GM19328 (cell line): ENCODE results near the gene AMOT.

Source experiments
- ATAC-seq: cut with Tn5 transposase; IDR thresholded peaks from one replicate; pipeline ENCODE4 v1.9.1; 2021; ENCODE audit warnings: mild to moderate bottlenecking, moderate library complexity; ENCODE audit not compliant: unreplicated experiment

AMOT gene

DNA sequence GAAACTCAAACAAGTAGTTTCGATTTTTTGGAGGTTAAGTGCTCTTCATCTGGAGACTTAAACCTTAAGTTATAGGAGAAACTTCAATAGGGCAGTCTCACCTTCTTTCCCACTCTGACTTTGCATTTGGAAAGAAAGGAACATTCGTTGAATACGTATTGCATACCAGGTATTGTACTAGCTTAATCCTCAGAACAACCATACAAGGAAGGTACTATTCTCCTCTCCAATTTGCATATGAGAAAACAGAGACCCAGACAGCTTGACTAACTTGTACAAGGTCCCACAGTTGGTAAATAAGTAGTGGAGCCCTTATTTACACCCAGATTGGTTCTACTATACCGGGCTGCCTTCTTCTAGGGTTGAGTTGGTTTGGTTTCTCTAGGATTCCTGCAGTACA, 32.6 kb downstream of the AMOT start:
- ATAC-seq: no peak

DNA sequence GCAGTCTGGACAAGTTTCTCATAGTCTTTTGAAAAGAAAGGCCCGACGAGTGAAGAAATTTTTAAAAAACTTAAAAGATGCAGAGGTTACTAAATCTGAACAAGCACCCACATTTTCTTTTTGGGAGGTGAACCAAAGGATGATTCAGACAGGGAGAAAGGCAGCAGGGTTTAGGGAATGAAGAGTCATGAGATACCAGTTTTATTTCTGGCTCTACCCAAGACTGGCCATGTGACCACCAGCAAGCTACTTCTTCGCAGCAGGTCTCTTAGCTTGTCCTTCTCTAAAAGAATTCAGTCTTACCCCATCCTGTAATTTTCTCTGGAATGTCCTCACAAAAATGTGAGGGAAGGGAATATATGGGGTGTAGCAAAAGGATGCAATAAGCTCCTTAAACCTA, 37.6 kb downstream of the AMOT start:
- no peak for ATAC-seq

- ATAC-seq: no peak
Measured at GRCh38 chrX:112802541-112802940, 38.1 kb downstream of the AMOT start.

DNA sequence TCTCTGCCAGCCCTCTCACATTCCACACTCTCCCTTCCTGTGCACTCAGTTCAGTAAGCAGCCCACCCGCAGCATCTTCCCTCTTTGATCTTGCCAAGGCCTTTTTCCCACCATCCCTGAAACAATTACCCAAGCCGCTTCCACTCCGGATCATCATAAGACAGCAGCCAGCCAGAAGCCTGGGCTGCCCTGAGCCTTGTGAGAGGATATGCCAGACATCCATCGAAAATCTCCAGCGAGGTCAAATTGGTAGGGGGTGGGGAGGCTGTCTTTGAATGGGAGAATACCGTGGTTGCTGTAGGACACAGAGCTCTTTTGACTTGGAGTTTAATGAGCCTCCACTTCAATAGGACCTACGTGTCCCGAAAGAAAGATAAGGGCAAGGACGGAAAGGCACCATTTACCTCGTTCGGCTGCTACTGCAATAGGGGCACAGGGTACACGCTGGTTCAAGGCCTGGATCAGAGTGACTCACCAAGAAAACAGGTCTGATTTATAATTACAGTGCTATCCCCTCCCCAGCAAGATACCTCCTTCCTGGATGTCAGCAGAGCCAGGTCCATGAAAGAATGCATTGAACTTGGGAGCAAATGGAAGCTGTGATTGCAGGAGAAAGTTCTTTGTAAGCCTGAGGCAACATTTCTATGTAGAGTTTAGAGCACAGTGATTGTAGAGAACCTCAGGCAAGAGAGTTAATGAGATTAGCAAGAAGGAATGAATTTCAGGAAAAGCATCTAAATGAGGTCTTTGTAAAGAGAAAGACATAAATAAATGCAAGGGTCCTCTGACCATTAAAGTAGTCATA, 39.5 kb downstream of the AMOT start:
- no peak for ATAC-seq

DNA sequence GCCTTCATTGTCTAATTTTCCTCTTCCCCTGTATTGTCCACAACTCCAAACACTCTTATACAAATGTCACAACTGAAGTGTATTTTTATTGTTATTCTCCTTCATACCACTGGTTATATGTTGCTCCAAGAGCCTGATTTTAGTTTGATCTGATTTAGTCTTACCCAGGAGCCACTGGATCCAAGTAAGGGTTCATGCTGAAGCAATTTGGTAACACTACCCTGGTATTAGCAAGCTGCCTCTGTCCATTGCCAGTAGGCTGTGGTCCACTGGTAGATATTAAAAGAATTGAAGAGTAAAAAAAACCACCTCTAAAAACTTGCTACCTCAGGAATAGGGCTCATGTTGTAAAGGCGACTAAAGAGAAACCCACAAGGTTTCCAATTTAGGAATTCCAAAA, 41.2 kb downstream of the AMOT start:
- no peak for ATAC-seq

- ATAC-seq: no peak
Measured at GRCh38 chrX:112798736-112799135, 41.9 kb downstream of the AMOT start.

- no peak for ATAC-seq
Measured at GRCh38 chrX:112789931-112790330, 50.7 kb downstream of the AMOT start.

- no peak for ATAC-seq
Measured at GRCh38 chrX:112786076-112786475, 54.6 kb downstream of the AMOT start.

DNA sequence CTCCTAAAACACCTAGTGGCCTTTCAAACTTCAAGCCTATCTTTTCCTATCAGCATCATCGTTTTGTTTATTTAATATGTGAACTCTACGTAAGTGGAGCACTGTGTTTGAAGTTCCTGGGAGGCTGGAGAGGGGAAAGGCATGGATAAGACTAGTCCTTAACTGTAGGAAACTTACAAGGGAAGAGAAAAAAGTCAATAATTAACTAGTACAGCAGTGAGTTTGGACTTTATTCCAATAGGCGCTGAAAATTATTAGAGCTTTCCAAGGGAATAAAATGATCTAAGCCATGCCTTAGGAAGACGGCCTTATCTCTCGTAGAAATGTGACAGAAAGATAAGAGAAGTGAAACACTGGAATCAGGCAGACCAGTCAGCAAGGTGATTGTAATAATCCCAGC, 55.3 kb downstream of the AMOT start:
- no peak for ATAC-seq

DNA sequence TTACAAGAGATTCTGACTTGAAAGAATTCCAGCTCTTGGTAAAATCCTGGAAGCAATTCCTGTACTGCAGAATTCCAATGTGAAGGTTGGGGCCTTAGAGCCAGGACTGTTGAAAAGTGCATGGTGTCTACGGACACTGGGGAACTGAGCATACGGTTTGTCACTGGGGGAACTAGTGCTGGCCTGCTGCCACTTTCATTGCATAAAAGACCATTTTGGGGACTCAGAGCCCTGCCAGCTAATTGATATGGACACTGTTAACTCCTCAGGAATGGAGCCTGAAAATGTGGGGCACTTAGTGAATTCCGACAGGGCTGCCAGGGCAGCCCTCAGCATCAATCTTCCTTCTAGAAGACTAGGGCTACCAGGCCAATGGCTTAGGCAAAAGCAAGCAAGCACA, 55.9 kb downstream of the AMOT start:
- ATAC-seq: no peak

GRCh38 chrX:112779139-112779538, 61.5 kb downstream of the AMOT start:
- ATAC-seq: no peak

- ATAC-seq: no peak
Measured at GRCh38 chrX:112774651-112775293, 65.9 kb downstream of the AMOT start.

GRCh38 chrX:112774142-112774541, 66.5 kb downstream of the AMOT start:
- ATAC-seq: no peak

- no peak for ATAC-seq
Measured at GRCh38 chrX:112769034-112769433, 71.6 kb downstream of the AMOT start.

DNA sequence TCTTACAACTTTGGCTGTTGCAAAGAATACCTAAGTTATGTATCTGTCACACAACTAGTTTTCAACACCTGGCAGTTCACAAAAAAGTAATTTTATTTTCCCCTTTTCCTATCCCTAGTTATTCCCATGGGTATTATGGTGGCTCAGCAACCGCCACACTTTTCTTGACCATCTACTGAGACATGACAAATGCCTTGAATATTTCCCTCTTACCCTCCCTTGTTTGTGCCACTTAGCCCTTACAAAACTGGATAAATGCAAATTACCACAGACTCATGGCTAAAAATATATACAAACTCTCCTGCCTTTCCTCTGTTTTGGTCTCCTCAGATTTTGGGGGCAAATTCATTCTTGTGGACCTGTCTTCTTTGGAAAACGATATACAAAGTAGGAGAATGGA, 72.1 kb downstream of the AMOT start:
- no peak for ATAC-seq

- no peak for ATAC-seq
Measured at GRCh38 chrX:112766774-112767173, 73.9 kb downstream of the AMOT start.

DNA sequence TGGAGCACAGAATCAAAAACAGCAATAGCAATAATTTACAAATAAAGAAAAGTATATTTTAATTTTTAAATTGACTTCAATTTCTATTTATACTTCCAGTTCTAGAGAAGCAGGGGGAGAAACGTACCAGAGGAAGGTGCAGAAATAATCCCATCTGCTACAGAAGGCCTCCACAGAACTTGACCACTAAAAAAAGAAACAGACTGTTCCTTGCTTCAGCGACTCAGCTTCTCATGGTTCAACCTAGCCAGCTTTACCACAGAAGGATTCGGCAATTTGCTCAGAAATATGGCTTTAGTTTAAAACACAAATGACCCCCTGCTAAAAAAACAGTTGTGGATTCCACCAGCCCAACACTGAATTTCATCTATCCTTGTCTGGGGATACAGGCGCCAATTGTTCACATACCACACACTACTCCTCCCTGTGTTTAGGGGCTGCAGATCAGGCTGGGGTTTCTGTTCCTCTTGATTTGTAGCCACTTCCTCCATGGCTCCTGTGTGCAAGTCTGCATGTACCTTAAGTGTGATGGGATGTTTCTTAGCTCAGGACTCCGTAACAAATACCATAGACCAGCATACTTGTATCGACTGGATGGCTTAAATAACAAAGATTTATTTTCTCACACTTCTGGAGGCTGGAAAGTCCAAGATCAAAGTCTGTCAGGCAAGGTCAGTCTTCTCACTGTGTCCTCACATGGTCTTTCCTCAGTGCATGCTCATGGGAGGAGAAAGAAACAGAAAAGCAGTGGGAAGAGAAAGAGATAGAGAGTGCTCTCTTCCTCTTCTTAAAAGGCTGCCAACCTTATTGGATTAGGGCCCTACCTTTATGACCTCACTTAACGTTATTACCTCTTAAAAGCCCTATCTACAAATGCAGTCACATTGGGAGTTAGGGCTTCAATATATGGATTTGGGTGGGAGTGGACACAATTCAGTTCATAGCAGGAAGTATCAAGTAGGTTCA, 79.1 kb downstream of the AMOT start:
- peak; percentile 84 for ATAC-seq

GRCh38 chrX:112760697-112761096, 79.9 kb downstream of the AMOT start:
- no peak for ATAC-seq

GRCh38 chrX:112759966-112760365, 80.7 kb downstream of the AMOT start:
- no peak for ATAC-seq

- ATAC-seq: no peak
Measured at GRCh38 chrX:112759512-112759911, 81.1 kb downstream of the AMOT start.

DNA sequence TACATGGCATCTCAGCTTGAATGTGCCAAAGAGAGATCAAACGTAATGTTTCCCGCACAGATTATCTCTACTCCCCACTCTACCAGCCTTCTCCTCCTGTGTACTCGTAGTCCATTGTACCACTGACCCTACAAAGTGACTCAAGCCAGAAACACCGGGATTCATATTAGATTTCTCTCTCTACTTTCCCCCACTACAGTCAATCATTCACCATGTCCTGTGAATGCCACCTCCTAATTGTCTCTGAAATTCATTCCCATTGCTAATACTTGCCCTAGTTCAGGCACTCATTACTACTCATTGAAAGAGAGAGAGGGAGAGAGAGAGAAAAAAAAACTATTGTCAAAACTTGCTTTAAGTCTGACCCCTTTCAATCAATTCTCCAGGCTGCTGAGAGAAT, 82.7 kb downstream of the AMOT start:
- no peak for ATAC-seq
